Erythroblast (primary cell): ENCODE results near the gene TTLL6.

Experiments used
- GATA1 ChIP-seq: IDR thresholded peaks from 2 replicates; pipeline ENCODE4 v1.6.1; 2011; ENCODE audit warnings: low read depth, mild to moderate bottlenecking, control low read depth, low read length, moderate library complexity
- POLR2A ChIP-seq: IDR thresholded peaks from 2 replicates; pipeline ENCODE4 v1.6.1; 2011; ENCODE audit warnings: mild to moderate bottlenecking, low read length

GRCh38 chr17:48800626-48801217 is 16.3 kb downstream of the TTLL6 start:
- TF ChIP-seq POLR2A = no peak
- TF ChIP-seq GATA1 = no peak
